ENCODE results near the gene DCC.
"Not testable (repeated sequence)": the region's sequence is repeated elsewhere in the genome, so short reads cannot be mapped to it uniquely, and the experiment has no call there.

Gene DCC

DNA sequence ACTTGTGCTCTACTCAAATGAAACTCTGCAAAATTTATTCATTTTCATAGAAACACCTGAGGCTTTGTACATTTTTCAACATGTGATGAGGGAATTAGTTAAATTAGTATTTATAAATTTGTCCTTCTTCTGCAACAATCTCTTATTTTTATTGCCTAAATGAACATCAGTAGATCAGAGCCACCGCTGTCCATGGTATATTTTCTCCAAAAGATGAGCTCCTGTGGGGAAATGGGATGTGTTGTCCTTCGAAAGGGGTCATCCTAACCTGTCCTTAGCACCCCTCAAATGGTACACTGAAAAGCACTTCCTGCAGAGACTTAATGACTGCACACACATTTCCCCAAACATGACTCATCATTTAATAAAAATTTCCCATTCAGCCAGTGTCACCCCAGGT, 1169.9 kb downstream of the DCC start:
- TF ChIP-seq CTCF (conservative IDR thresholded peaks at IDR 0.05) (no peak), ZFX (IDR thresholded peaks at IDR 0.05) (no peak)
- no peak overlapping the region for H3K27ac ChIP-seq

DNA sequence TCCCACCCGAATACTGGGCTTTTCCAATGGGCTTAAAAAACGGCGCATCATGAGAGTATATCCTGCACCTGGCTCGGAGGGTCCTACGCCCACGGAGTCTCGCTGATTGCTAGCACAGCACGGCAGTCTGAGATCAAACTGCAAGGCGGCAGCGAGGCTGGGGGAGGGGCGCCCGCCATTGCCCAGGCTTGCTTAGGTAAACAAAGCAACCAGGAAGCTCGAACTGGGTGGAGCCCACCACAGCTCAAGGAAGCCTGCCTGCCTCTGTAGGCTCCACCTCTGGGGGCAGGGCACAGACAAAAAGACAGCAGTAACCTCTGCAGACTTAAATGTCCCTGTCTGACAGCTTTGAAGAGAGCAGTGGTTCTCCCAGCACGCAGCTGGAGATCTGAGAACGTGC, 1171.7 kb downstream of the DCC start:
- H3K27ac ChIP-seq, result not testable (repeated sequence)

GRCh38 chr18:53521068-53521467, 1181.1 kb downstream of the DCC start:
- H3K27ac ChIP-seq, result no peak overlapping the region
- TF ChIP-seq ZFX (IDR thresholded peaks at IDR 0.05) (no peak), CTCF (conservative IDR thresholded peaks at IDR 0.05) (no peak)

DNA sequence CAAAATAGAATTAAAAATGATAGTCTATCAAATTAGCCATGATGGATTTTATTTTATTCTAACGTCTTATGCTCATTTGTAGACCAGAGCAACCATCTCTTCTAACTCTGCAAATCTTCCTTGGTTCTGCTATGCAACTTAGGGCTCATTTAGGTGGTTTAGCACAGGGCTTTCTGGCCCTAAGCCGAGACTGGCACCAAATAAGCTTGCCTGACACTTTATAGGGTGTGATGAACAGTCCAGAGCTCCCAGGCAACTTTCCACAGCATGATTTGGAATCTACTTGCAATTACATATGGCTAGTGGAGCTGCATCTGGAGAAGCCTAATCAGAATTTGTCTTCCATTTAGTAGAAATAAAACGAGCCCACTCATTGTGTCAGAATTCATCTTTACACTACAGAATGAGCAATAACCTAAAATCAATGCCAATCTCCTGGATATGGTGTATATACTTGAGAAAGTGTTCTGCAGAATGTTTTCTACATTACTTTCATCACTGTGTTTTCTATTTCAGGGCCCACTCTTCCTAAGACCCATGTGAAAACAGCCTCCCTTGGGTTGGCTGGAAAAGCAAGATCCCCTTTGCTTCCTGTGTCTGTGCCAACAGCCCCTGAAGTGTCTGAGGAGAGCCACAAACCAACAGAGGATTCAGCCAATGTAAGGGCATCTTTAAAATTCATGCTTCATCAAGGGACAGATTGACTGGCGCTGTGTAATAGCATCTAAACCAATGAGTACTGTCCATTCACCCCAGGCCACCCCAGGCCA, 1186.3 kb downstream of the DCC start:
- no peak for TF ChIP-seq ZFX (IDR thresholded peaks at IDR 0.05)
- TF ChIP-seq CTCF (conservative IDR thresholded peaks at IDR 0.05), result no peak

GRCh38 chr18:53527365-53527764, 1187.4 kb downstream of the DCC start:
- no peak overlapping the region for H3K27ac ChIP-seq
- TF ChIP-seq ZFX (IDR thresholded peaks at IDR 0.05) (no peak), CTCF (conservative IDR thresholded peaks at IDR 0.05) (no peak)

More for the DNA sequence above, 1186.3 kb downstream of the DCC start:
- H3K27ac ChIP-seq, result no peak overlapping the region

DNA sequence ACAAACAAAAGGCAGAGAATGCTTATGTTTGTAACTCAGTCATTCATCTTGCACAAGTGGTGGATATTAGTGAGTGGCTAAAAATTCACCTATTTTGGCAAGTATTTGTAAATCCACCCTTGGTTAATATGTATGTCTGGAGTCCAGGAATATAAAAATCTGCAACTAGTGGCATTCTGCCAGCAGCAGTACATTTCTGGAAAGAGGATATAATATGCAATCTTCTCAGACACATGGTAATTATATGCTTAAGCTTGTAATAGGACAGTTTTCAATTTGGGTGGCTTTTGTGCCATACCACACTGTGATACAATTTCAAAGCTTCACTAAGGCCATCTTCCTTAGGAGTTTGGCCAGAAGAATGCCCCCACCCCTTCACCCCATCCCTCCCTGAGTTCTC, 1191.2 kb downstream of the DCC start:
- H3K27ac ChIP-seq, result no peak overlapping the region
- TF ChIP-seq CTCF (conservative IDR thresholded peaks at IDR 0.05), result no peak
- TF ChIP-seq ZFX (IDR thresholded peaks at IDR 0.05), result no peak

GRCh38 chr18:53531896-53532295, 1191.9 kb downstream of the DCC start:
- H3K27ac ChIP-seq, result no peak overlapping the region
- TF ChIP-seq ZFX (IDR thresholded peaks at IDR 0.05) (no peak), CTCF (conservative IDR thresholded peaks at IDR 0.05) (no peak)

DNA sequence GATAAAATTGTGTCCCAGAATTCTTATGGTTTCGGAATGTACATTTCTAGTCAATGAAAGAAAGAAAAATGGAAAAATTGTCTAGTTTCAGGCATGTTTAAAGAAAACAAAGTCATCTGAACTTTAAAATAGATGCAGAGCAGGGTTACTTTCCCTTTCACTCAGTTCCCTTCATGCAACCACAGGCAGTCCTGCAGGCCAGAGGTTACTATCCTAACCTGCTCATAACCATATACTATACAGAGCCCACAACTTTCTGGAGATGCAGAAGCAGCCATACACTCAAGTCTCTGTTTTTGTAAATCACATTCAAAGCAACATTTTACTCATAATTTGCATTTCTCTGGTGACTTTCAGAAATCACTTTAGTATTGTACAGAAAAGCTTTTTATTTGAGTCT, 1194.2 kb downstream of the DCC start:
- no peak overlapping the region for H3K27ac ChIP-seq
- TF ChIP-seq ZFX (IDR thresholded peaks at IDR 0.05), result no peak
- no peak for TF ChIP-seq CTCF (conservative IDR thresholded peaks at IDR 0.05)

Measured in C4-2B (cell line).